ENCODE results near the gene SLC12A6.
A peak's percentile ranks its signal among the peaks of the same experiment; 100 is the strongest.
"Not testable (repeated sequence)": the region's sequence is repeated elsewhere in the genome, so short reads cannot be mapped to it uniquely, and the experiment has no call there.

Gene SLC12A6

DNA sequence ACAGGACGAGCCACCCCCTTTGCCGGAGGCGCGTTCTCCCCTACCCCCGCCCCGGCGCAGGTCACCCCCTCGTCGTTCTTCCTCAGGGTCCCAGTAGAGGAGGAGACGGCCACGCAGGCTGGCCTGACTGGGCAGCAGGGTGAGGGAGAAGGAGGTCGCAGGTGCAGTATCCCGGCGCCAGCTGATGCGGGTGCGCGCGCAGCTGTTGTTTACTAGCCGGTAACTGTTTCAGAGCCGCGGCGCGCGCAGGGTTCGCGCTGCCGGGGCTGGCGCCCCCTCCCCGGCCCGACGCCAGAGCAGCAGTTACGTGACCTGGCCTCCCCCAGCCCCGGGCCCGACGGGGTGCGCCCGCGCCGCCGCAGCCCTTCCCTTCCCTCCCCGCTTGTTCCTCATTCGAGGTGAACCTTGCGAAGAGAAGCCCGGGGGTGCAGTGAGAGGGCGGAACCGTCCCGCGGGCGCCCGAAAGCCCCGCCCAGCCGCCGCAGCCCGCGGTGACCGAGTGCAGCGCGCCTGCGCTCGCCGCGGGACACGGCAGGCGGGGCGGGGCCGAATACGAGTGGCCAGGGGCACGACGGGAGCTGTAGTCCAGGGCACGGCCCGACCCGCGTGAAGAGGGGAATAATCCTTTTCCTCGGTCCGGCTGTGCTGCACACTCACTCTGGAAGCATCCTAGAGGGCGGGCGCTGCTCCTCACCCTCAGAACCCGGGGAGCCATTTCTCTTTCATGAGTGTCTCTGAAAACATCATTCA lies at the start of gene SLC12A6:
Gene SLC12A6 (minus strand): TSS at position 225 of the 750 bp plus-strand sequence. CDS start 1,101 bp downstream, outside the sequence.
- peak; percentile 99 for DNase-seq (ENCODE audit: low spot score)

DNA sequence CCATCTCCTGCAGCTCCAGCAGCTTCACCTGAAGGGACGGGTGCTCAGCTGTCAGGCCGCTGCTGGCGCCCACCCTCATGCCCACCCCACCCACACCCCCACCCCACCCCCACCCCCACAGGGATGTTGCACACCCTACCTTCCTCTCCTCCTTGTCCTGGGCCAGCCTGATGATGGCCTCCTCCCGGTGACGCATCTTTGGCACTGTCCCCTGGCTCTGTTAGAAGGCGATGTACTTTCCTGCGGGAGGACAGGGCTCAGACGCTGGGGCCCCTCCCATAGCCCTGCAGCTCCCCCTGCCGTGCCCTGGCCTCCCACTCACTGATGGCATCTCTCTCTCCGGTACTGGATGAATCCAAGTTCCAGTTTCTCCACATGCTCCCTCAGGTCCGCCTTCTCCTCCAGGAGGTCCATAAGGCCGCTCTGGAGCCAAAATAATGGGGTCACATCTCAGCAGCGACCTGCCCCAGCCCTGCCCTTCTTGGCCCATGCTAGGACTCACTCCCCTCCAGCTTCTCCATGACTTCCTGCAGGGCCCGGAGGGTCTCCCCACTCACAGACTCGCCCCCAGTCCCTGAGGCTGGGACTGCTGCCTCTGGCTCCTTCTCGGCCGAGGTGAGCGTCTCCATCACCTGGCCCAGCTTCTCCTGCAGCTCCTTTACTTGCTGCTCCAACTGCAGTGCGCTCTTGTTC lies 44.4 kb upstream of the SLC12A6 start:
- not testable (repeated sequence) for DNase-seq (ENCODE audit: low spot score)

DNA sequence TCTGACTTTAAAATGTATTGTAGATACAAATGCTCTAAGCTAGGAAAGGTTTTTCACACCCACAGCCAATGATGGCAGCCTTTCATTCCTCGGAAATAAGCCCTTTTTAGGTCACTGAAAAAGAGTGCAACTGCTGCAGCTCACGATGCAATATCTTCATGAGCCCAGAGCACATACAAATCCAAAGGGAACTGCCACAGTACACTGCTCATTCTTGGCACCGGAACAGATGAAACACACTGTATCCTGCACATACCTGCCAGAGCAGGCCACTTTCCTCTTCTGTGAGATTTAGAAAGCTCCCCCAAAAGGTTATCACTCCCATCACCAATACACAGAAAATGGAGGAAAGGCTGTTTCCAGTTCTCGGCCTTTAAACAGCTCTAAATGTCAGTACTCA lies 42.9 kb upstream of the SLC12A6 start:
- DNase-seq (ENCODE audit: low spot score), result not testable (repeated sequence)

DNA sequence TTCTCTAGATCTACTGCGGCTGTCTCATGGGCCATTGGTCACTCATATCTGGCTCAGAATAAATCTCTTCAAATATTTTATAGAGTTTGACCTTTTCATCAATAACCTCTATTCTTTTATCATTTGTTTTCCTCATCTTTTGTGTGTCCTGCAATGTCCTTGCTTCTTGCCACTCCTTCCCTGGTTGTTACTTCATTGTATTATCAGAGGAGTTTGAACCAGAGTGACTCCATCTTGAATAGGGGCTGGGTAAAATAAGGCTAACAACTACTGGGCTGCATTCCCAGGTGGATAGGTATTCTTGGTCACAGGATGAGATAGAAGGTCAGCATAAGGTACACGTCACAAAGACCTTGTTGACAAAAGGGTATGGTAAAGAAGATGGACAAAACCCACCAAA lies 39.3 kb upstream of the SLC12A6 start:
- DNase-seq (ENCODE audit: low spot score), result no peak

DNA sequence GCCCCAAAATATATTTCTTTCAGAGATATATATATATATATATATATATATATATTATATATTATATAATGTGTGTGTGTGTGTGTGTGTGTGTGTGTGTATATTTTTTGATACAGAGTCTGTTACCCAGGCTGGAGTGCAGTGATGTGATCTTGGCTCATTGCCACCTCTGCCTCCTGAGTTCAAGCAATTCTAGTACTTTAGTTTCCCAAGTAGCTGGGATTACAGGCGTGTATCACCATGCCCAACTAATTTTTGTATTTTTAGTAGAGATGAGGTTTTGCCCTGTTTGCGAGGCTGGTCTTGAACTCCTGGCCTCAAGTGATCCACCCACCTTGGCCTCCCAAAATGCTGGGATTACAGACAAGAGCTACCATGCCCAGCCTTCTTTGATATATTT lies 38.0 kb upstream of the SLC12A6 start:
- DNase-seq (ENCODE audit: low spot score), result not testable (repeated sequence)

DNA sequence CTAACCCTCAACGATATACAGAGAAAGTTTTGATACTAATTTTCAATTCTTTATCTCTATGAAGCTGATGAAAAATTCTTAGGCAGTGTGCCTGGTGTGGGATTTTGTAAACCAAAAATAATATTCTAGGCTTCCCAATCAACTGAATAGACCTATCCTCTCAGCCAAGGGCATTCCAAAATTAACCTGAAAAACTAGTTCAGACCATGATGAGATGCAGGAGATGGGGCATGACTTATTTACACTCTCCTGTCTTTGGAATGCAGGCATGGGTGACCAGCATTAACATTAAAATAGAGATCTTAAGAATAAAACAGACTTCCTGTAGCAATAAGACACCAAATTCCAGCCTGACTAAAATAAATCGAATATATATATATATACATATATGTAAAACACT lies 37.2 kb upstream of the SLC12A6 start:
- no peak for DNase-seq (ENCODE audit: low spot score)

DNA sequence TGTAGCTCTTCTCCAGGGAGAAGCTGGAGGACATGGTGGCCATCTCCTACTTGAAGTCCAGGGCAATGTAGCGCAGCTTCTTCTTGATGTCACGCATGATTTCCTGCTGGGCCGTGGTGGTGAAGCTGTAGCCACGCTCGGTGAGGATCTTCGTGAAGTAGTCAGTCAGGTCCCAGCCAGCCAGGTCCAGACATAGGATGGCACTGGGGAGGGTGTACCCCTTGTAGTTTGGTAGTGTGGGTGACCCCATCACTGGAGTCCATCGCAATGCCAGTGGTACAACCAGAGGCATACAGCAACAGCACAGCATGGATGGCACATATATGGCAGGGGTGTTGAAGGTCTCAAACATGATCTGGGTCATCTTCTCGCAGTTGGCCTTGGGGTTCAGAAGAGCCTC lies 36.4 kb upstream of the SLC12A6 start:
- DNase-seq (ENCODE audit: low spot score), result no peak

DNA sequence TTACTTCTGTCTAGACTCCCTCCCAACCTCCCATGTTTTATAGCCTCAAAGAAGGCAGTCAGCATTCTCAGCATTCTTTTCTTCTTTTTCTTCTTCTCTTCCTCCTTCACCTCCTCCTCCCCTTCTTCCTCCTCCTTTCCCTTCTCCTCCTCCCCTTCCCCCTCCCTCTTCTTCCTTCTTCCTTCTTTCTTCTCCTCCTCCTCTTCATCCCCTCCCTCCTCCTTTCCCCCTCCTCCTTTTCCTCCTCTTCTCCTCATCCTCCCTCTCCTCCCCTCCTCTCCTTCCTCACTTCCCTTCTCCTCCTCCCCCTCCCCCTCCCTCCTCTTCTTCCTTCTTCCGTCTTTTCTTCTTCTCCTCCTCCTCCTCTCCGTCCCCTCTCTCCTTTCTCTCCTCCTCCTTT lies 33.1 kb upstream of the SLC12A6 start:
- no peak for DNase-seq (ENCODE audit: low spot score)

DNA sequence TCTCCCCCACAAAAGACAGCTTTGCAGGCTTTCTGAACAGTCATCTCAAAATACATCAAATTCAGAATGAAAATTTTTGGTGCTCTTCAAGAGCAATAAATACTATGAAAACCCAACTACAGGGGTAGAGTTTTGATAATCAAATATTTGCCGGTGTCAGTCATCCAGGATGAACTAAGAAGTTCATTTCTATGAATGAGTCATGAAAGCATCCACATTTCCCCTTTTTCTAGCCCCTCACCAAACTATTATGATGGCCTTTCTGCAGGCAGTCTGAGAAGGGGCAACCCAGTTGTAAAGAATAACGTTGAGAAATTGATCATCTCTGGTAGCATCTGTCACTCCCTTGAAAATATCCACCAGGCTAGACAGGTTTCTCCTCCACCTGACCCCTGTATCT lies 32.5 kb upstream of the SLC12A6 start:
- no peak for DNase-seq (ENCODE audit: low spot score)

DNA sequence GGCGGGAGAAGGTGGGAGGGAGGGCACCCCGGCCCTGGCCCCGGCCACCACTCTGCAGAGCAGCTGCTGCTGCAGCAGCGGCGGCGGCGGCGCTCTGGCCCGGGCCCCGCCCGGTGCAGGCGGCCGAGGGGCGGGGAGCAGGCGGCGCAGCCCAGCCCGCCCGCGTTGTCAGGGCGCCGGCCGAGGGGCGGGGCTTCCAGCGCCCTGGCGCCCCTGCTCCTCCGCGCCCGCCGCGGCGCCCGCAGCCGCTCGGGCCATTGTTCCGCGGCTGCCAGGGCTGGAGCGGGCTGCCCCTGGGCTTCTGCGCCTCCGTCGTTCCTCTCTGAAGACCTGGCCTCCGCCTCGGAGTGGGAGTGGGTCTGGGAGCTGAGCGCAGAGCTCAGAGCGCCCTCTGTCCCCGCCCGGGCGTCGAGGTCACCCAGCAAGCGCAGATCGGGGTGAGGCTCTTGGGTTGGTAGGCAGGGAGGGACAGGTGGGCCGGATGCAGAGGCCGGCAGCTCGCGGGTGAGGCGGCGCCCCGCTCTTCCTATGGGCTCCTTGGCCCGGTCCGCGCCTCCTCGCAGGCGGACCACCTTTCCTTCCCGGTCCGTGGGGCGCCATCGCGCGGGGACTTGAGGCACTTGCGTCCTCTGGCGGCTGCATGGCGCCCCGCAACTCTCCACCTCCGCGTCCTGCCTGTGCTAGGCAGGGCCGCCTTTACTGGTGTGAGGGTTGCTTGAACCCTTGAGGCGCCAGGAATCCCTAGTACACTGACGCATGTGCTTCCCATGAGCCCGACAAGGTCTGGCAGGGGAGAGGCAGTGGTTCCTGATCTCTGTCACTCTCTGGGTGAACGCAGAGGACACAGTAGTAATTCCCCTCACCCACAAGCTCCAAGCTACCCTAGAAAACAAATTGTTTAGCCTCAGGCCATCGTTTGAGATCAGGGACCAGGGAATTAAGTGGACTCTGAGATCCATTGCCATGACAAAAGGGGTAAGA lies 29.8 kb upstream of the SLC12A6 start, which contains the start of gene LPCAT4:
Gene LPCAT4 (minus strand): TSS at position 96 of the 981 bp plus-strand sequence. CDS start 96 bp downstream, outside the sequence.
- DNase-seq (ENCODE audit: low spot score), result peak; percentile 98

DNA sequence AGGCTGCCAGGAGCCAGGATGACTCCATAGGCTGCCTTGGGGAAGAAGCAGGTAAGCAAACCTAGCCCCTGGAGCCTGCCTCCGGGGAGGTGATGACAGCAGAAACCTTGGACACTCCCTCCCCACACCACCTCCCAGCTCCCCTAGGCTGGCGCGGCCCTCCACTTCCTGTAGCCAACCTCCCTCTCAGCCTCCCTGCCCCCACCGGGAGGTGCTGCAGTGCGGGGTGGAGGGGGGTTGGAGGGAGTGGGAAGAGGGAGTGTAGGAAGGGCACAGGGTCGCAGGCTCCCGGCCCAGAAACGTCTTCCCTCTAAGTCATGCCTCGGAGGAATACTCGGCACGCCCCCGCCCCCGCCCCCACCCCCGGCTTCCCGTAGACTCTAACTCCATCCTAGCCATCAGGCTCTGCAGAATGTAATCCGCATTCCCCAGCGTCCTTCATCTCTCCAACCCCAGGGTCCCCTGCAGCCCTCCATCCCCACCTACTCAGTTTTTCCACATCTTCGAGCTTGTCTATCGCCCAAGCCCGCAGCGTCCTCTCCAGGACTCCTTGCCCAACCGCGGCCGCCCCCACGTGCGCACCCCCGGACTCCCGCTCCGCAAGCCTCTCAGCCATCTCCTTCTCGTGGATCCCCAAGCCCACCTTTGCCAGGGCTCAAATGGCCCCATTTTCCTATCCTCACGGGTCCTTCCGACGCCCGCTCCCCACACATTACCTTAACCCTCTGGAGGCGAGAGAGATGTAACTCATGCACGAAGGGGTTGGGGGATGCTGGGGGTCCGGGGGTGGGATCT lies 28.9 kb upstream of the SLC12A6 start:
- peak; percentile 50 for DNase-seq (ENCODE audit: low spot score)

DNA sequence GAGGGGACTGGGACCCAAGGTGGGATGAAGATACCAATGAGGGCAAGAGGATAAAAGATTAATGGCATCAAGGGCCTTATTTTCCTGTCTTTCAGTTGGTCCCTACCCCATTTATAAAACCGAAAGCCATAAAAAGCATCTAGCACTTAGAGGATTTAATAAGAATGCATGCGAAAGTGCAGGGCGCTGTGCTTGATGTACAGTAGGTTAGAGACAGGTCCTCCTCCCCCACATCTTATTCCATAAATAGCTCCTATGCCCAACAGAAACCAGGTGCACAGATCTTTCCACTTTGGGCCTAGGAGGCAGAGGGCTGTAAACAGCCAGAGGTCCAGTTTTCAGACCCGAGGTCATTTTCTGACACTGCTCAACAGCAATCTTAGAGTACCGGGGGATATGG lies 28.3 kb upstream of the SLC12A6 start:
- no peak for DNase-seq (ENCODE audit: low spot score)

DNA sequence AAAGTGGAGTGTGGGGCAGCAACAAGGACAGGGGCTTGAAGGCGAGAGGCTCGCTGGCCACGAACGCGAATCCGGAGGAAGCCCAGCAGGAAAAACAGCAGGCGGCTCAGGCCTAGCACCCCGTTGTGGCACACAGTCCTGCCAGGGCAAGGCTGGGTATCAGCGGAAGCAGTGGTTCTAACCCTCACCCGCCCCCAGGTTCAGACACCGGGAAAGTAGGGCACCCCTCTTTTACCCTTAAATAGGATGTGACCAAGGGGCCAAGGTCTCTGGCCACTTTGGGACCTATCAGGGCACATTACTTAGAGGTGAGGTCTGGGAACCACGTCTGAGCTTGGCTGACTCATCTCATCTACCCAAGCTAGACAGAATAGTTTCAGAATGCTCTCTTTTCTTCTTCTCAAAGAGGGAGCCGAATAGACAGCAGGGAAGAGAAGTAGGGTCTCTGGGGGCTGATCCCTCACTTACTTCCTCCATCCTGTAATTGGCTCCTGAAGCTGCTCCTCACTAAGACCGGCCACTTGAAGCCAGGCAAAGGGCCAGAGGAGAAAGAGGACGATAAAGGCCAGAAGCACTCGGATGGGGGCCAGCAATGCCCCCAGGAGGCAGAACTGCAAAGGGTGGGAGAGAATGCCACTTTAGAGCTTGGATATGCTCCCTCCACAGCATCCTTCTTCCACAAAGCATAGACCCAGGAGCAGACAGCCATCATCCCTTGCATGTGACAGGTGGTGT lies 27.7 kb upstream of the SLC12A6 start:
- no peak for DNase-seq (ENCODE audit: low spot score)

DNA sequence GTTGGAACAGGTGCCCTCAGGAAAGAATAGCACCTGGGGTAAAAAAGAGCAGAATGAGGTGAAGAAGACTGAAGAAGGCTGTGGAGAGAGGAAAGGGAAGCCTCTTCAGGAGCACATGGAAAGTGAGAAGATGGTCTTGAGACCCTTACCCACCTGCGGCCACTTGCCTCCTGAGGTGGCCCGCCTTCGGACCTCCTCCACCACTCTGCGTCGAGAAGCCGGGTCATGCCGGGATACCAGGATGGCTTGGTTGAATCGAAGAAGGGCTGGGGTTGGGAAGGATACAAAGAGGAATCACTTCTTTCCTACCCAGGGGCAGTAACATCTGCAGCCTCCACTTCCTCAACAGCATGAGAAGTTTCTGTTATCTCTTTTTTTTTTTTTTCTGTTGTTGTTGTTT lies 26.5 kb upstream of the SLC12A6 start:
- no peak for DNase-seq (ENCODE audit: low spot score)

DNA sequence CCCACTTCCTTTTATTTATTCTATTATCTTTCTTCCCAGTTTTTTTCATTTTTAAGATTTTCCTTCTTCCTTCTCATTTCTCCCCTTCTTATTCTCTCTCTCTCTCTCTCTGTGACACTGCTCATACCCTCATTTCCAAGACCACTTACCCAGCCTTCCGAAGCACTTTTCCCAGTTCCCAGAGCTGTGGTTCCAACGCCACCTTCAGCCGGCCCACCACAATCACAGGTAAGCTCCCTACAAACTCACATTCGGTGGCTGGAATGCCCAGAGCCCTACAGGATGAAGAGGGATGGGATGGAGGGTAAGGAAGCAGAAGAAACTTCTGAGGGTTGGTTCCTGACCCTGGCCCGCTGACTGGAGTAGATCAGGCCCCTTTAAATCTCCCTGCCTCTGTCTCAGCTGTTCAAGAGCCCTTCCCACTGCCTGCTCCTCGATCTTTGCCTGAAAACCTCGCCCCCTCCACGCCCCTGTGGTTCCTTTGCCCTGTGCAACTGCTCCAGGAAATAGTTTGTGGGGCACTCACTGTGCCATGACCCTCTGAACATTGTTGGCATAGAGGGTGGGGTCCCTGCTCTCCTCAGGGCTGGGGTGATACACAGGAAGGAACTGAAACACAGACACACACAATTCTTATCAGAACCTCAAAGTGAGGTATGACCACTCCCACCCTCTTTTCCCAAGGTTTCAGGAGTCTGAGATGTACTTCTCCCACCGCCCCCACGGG lies 24.6 kb upstream of the SLC12A6 start:
- no peak for DNase-seq (ENCODE audit: low spot score)

DNA sequence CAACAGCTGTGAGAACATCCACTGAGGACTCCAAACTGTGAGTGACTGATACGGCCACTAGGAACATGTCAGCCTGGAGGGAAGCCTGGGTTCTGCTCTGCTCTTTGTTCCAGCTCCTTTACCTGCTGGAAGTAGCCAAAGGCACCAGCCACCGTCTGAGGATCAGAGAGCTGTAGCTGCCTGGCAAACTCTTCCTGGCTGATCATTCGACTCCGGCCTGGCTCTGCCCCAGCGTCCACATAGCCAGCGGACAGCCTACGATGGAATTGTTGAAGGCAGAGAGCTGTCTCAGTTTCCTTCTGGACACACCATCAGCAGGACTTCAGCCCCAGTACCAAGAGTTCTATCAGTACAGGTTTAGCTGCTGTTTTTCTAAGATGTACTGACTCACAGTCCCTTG lies 23.7 kb upstream of the SLC12A6 start:
- no peak for DNase-seq (ENCODE audit: low spot score)

DNA sequence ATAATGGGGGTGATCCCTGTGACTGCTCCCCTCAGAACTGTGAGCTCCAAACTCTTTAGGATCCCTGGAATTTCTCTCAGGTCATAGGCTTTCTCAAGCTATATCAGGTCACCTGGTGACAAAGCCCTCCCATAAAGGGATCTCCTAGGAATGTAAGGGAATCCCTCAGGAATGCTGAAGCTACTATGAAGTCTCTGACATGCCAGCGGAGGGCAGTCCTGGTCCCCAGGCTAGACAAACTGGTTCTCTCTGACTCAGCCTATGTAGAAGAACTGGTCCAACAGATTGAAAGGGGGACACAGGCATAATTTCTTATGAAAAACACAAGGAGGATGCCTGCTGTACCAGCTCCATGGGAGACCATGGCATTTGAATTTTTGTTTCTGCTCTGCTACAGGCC lies 22.7 kb upstream of the SLC12A6 start:
- DNase-seq (ENCODE audit: low spot score), result no peak

DNA sequence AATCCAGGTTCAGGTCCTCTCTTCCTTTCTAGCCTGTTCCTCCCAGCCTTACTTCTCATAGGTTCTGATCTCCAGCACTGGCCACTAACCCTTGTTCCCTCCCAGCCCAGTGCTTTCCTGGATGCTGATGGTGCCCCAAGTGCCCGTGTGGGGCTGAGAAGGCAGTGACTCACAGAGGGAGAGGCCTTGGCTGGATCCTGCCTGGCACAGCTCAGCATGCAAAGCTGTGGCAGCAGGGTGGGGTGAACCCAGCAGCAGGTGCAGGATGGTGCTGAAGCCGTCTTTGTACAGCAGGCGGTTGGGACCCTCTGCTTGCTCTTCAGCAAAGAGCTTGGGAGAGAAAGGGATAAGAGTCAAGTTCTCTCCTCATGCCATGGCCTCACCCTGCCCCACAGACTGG lies 21.8 kb upstream of the SLC12A6 start:
- peak; percentile 20 for DNase-seq (ENCODE audit: low spot score)

DNA sequence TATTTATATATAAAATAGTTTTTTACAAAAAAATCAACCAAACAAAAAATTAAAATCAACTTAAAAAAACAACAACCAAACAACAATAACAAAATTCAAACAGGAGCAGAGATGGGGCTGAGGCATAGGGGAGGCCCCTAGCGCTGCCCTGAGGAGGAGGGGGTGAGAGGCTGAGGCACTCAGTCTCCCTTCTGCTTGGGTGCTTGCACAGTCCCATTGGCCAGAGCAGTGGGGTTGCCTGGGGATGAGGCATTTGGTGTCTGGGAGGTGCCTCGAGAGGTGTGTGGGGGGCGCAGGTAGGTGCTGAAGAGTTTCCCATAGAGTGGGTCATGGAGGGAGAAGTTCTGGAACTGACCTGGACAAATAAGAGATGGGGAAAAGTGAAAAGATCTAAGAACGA lies 21.4 kb upstream of the SLC12A6 start:
- DNase-seq (ENCODE audit: low spot score), result no peak

DNA sequence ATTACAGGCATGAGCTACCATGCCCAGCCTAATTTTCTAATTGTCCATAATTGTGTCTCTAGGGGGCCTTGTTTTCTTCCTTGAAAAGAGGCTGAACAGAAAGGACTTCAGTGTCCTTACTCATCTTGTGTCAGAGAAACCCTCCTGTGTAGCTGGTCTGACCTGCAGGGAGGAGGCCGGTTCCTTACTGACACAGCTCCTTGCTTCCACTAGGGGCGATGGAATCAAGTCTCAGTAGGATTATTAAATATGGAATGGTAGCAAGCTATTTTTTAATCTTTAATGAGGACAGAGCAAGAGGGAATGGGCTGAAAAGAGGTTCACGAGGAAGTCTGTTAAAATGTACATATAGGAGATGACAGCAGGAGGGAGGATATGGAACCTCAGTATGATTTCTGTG lies 20.8 kb upstream of the SLC12A6 start:
- peak; percentile 30 for DNase-seq (ENCODE audit: low spot score)
